B cell (primary cell): ENCODE measurements around the gene MPIG6B. TPM values are rescaled to one million over a fixed set of nuclear protein-coding genes. Genes with fewer than 3 reads are reported as not detected.

ENCODE experiments used
- ATAC-seq: fragments of 200-7000 bp; cut with Tn5 transposase; one replicate; pipeline ENCODE4 v1.10.0; 2021; ENCODE audit warnings: low read depth, mild to moderate bottlenecking, moderate number of reproducible peaks, moderate library complexity
- CTCF ChIA-PET: fragments of 350-600 bp; sonication (Branson Sonifier 250); formaldehyde crosslinking; loops from one replicate; lab custom pipeline; 2021; ENCODE audit warnings: antibody characterized with exemption, inconsistent platforms; lab: Charles Lee
- POLR2A ChIA-PET: fragments of 350-600 bp; sonication (Branson Sonifier 250); formaldehyde crosslinking; loops from one replicate; lab custom pipeline; 2021; ENCODE audit warnings: antibody characterized with exemption; lab: Charles Lee
- DNase-seq: peaks from one replicate; pipeline ENCODE4 v3.0.0; 2013
- H2AFZ ChIP-seq: 2 replicates; pipeline ENCODE4 v1.6.1; 2012; ENCODE audit warnings: mild to moderate bottlenecking, low read depth, low read length; ENCODE audit not compliant: insufficient read depth, poor library complexity, severe bottlenecking
- H3K27ac ChIP-seq, 2 donors: 1 replicate in 1 of 2; 2 replicates in 1 of 2; pipeline ENCODE4 v1.5.1; 2012 to 2013; ENCODE audit warnings: low read length in 2 of 2, mild to moderate bottlenecking in 2 of 2, moderate library complexity in 1 of 2
- H3K27me3 ChIP-seq, 4 experiments: fragments of 200-600 bp in 1 of 4; sonication (generic) in 1 of 4; replicated peaks in 1 of 4; 1 replicate in 2 of 4; 2 replicates in 2 of 4; pipeline versions ENCODE4 v1.6.1 to v1.7.0; 2013 to 2016; ENCODE audit warnings: low read length in 3 of 4, mild to moderate bottlenecking in 2 of 4, mixed read lengths in 1 of 4, moderate library complexity in 1 of 4; ENCODE audit not compliant: insufficient read depth in 4 of 4, control insufficient read depth in 3 of 4; ENCODE audit errors: control extremely low read depth in 1 of 4
- H3K36me3 ChIP-seq, 2 experiments: replicated peaks in 1 of 2; 1 replicate in 1 of 2; 2 replicates in 1 of 2; pipeline versions ENCODE4 v1.6.1 to v1.7.1; 2013; ENCODE audit warnings: low read length in 1 of 2; ENCODE audit not compliant: insufficient read depth in 2 of 2, control insufficient read depth in 1 of 2; ENCODE audit errors: control extremely low read depth in 1 of 2, extremely low read depth in 1 of 2
- H3K4me1 ChIP-seq, 2 donors: fragments of 200-600 bp in 1 of 2; sonication (generic) in 1 of 2; 1 replicate in 1 of 2; 2 replicates in 1 of 2; pipeline versions ENCODE4 v1.5.1 to v1.6.1; 2013 to 2017; ENCODE audit warnings: low read length in 2 of 2; ENCODE audit not compliant: control insufficient read depth in 2 of 2, insufficient read depth in 2 of 2
- H3K4me2 ChIP-seq: replicated peaks from 2 replicates; pipeline ENCODE3; 2012; ENCODE audit warnings: mild to moderate bottlenecking, low read depth, low read length; ENCODE audit not compliant: poor library complexity, severe bottlenecking
- H3K4me3 ChIP-seq, 5 experiments: fragments of 200-600 bp in 1 of 5; sonication (generic) in 1 of 5; 1 replicate in 3 of 5; 2 replicates in 2 of 5; pipeline versions ENCODE4 v1.5.1 to v1.7.0; 2011 to 2016; ENCODE audit warnings: low read length in 4 of 5, mild to moderate bottlenecking in 4 of 5, low read depth in 2 of 5, control low read depth in 1 of 5, moderate library complexity in 1 of 5; ENCODE audit not compliant: insufficient read depth in 1 of 5; ENCODE audit errors: control extremely low read depth in 1 of 5, extremely low read depth in 1 of 5
- H3K79me2 ChIP-seq: fragments of 200-600 bp; sonication (generic); one replicate; pipeline ENCODE4 v1.6.0; 2016; ENCODE audit warnings: low read length; ENCODE audit not compliant: control insufficient read depth, insufficient read depth
- H3K9ac ChIP-seq: fragments of 200-600 bp; sonication (generic); 2 replicates; pipeline ENCODE4 v1.6.1; 2017; ENCODE audit warnings: mild to moderate bottlenecking, low read length, moderate library complexity
- H3K9me3 ChIP-seq, 3 donors: one replicate each; pipeline versions ENCODE4 v1.6.1 to v1.7.1; 2013; ENCODE audit warnings: low read length in 2 of 3; ENCODE audit not compliant: control insufficient read depth in 2 of 3, insufficient read depth in 1 of 3; ENCODE audit errors: control extremely low read depth in 1 of 3
- H4K20me1 ChIP-seq: 2 replicates; pipeline ENCODE4 v1.6.0; 2012; ENCODE audit warnings: mild to moderate bottlenecking, low read length; ENCODE audit not compliant: insufficient read depth, control insufficient read depth, poor library complexity, severe bottlenecking
- H3K27ac Mint-ChIP-seq: one replicate; pipeline ENCODE4 v1.8.0; 2021; ENCODE audit warnings: mixed read lengths
- H3K27me3 Mint-ChIP-seq: one replicate; pipeline ENCODE4 v1.8.0; 2021; ENCODE audit warnings: mixed read lengths
- H3K4me1 Mint-ChIP-seq: one replicate; pipeline ENCODE4 v1.8.0; 2021; ENCODE audit warnings: mixed read lengths
- H3K4me3 Mint-ChIP-seq: one replicate; pipeline ENCODE4 v1.8.0; 2021; ENCODE audit warnings: mixed read lengths
- H3K9me3 Mint-ChIP-seq: one replicate; pipeline ENCODE4 v1.8.0; 2022; ENCODE audit warnings: mixed read lengths; ENCODE audit not compliant: insufficient read depth
- CTCF ChIP-seq: fragments of 200-600 bp; IDR thresholded peaks from one replicate; pipeline ENCODE4 v1.8.0; 2022; ENCODE audit warnings: antibody characterized with exemption, mild to moderate bottlenecking
- EZH2 ChIP-seq: IDR thresholded peaks from 2 replicates; pipeline ENCODE4 v1.6.1; 2012; ENCODE audit warnings: borderline replicate concordance, low read depth, mild to moderate bottlenecking, moderate library complexity, low read length; ENCODE audit not compliant: insufficient read depth, poor library complexity, severe bottlenecking
- WGBS: methylation state at CpG from one replicate; pipeline ENCODE4 v1.1.5; 2013; ENCODE audit warnings: missing lambda C conversion rate; ENCODE audit not compliant: insufficient coverage; 5-methylcytosine and 5-hydroxymethylcytosine counted together
- intact Hi-C: fragments of 100-400 bp; cut with micrococcal nuclease; formaldehyde crosslinking; loops from one replicate; pipeline ENCODE4 v1.10.0; 2022
- polyA plus RNA-seq: library from polyadenylated mRNA; depleted of rRNA; stranded (reverse); fragments of >200 nt; gene quantifications from 2 replicates; pipeline ENCODE4 v1.2.3, GENCODE V29; 2012
- total RNA-seq, 2 donors: library from RNA; stranded (reverse); fragments of 120-200 nt in 1 of 2; gene quantifications; 1 replicate in 1 of 2; 2 replicates in 1 of 2; pipeline versions ENCODE4 v1.2.3 to v1.2.4, GENCODE V29; 2013 to 2022

MPIG6B gene
- total and polyA plus RNA-seq, 2 donors (not counting 1 experiment from before 2014, with no cell fraction given), result 0.54 to 1.6 TPM

GRCh38 chr6:31752739-31753319 lies 29.7 kb downstream of the MPIG6B start:
- Mint-ChIP-seq H3K27ac (no peak overlapping the region), H3K9me3 (no peaks in the 10 kb centered on the region), H3K4me1 (no peaks in the 10 kb centered on the region), H3K4me3 (no peak overlapping the region), H3K27me3 (no peaks in the 10 kb centered on the region)
- intact Hi-C loops, result no loop called here
- DNase-seq (no peak), ATAC-seq (no peak)
- no peaks in the 10 kb centered on the region for H3K36me3 ChIP-seq
- no peak overlapping the region for H3K4me3 ChIP-seq
- H3K9ac ChIP-seq, result no peak overlapping the region
- TF ChIP-seq EZH2 (no peak), CTCF (no peak)
- WGBS, result 90% methylated on average over 6 of the region's 8 CpGs
- no peaks in the 10 kb centered on the region for H3K79me2 ChIP-seq
- CTCF ChIA-PET, result interaction anchor here (0.6 to 1.1 kb wide), 2 partner anchors 12 to 1868 kb away, joined by 3 read pairs; no protein-coding TSS in a partner anchor
- H3K27me3 ChIP-seq, result no peaks in the 10 kb centered on the region
- H2AFZ ChIP-seq, result no peak overlapping the region
- H3K27ac ChIP-seq, result no peak overlapping the region
- POLR2A ChIA-PET, result interaction anchor here (0.6 to 1.1 kb wide), 3 partner anchors 12 to 30 kb away, joined by 3 to 8 read pairs (median 5); partner anchors contain the start of gene MPIG6B
- H3K4me2 ChIP-seq, result no peak overlapping the region
- H3K4me1 ChIP-seq, result no peaks in the 10 kb centered on the region
- no peaks in the 10 kb centered on the region for H3K9me3 ChIP-seq
- H4K20me1 ChIP-seq, result no peaks in the 10 kb centered on the region

DNA sequence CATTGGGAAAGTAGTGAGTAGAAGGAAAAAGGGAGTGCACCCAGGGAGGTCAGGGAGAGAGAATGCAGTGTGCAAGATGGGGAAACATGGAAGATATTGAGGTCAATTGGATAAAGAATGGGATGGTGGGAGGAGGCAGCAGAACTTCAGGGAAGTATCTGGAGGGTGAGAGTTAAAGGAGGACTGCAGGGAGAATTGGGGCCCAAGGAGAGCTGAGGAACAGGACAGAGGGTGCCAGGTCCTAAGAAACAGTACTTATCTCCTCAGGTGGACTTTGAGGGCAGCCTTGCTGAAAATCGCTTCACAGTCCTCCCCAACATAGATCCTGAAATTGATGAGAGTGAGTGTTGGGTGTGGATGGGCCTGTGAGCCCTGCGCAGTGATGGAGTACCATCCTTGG lies 35.1 kb downstream of the MPIG6B start:
- ChIA-PET POLR2A (no interaction called here), CTCF (interaction anchor here (0.9 kb wide), 1 partner anchor 29 kb away, joined by 3 read pairs; the partner anchor contains the start of gene DDAH2)
- no peak for DNase-seq
- H3K79me2 ChIP-seq, result no peaks in the 10 kb centered on the region
- Mint-ChIP-seq H3K4me1 (no peaks in the 10 kb centered on the region), H3K27me3 (no peaks in the 10 kb centered on the region), H3K27ac (no peak overlapping the region), H3K9me3 (no peaks in the 10 kb centered on the region), H3K4me3 (no peak overlapping the region)
- no peaks in the 10 kb centered on the region for H4K20me1 ChIP-seq
- no peak overlapping the region for H2AFZ ChIP-seq
- H3K9me3 ChIP-seq, result no peaks in the 10 kb centered on the region
- no peak overlapping the region for H3K27ac ChIP-seq
- TF ChIP-seq EZH2 (no peak), CTCF (no peak)
- no peak overlapping the region for H3K9ac ChIP-seq
- ATAC-seq, result no peak
- intact Hi-C loops, result no loop called here
- WGBS, result no CpG with 5 or more reads among the region's 2 CpGs
- peaks cover 0 to 14% of the 10 kb centered on the region in 2 experiments for H3K36me3 ChIP-seq
- H3K4me1 ChIP-seq, result no peaks in the 10 kb centered on the region
- no peaks in the 10 kb centered on the region for H3K27me3 ChIP-seq
- H3K4me2 ChIP-seq, result no peak overlapping the region
- H3K4me3 ChIP-seq, result no peak overlapping the region
